BE2C (cell line): ENCODE measurements around the gene ANKS6.

ENCODE experiments used
- DNase-seq: peaks from one replicate; pipeline ENCODE4 v3.0.0-alpha.2; 2020
- H3K27me3 ChIP-seq: fragments of 250-450 bp; sonication (Bioruptor Pico); 2 replicates; pipeline ENCODE4 v1.5.1; 2020; ENCODE audit warnings: mild to moderate bottlenecking
- H3K36me3 ChIP-seq: fragments of 250-450 bp; sonication (Bioruptor Pico); 2 replicates; pipeline ENCODE4 v1.5.1; 2020; ENCODE audit warnings: mild to moderate bottlenecking
- H3K4me1 ChIP-seq: fragments of 250-450 bp; sonication (Bioruptor Pico); 2 replicates; pipeline ENCODE4 v1.5.1; 2020
- H3K4me3 ChIP-seq: 2 replicates; pipeline ENCODE4 v1.5.1; 2011; ENCODE audit warnings: low read depth, low read length
- H3K9me3 ChIP-seq: fragments of 250-450 bp; sonication (Bioruptor Pico); 2 replicates; pipeline ENCODE4 v1.5.1; 2020
- TF ChIP-seq, protein P1 (sequence below): IDR thresholded peaks from 2 replicates; pipeline ENCODE4 v1.5.1; 2012; ENCODE audit warnings: mild to moderate bottlenecking, low read depth, low read length

ANKS6 gene

GRCh38 chr9:98736226-98736625 is 60.1 kb downstream of the ANKS6 start:
- DNase-seq, result no peak
- Histone ChIP-seq H3K36me3 (no peaks in the 10 kb centered on the region), H3K9me3 (no peaks in the 10 kb centered on the region), H3K4me3 (no peak overlapping the region), H3K27me3 (no peaks in the 10 kb centered on the region), H3K4me1 (peaks cover 7% of the 10 kb centered on the region)
- TF ChIP-seq, protein P1, sequence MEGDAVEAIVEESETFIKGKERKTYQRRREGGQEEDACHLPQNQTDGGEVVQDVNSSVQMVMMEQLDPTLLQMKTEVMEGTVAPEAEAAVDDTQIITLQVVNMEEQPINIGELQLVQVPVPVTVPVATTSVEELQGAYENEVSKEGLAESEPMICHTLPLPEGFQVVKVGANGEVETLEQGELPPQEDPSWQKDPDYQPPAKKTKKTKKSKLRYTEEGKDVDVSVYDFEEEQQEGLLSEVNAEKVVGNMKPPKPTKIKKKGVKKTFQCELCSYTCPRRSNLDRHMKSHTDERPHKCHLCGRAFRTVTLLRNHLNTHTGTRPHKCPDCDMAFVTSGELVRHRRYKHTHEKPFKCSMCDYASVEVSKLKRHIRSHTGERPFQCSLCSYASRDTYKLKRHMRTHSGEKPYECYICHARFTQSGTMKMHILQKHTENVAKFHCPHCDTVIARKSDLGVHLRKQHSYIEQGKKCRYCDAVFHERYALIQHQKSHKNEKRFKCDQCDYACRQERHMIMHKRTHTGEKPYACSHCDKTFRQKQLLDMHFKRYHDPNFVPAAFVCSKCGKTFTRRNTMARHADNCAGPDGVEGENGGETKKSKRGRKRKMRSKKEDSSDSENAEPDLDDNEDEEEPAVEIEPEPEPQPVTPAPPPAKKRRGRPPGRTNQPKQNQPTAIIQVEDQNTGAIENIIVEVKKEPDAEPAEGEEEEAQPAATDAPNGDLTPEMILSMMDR, result no peak

DNA sequence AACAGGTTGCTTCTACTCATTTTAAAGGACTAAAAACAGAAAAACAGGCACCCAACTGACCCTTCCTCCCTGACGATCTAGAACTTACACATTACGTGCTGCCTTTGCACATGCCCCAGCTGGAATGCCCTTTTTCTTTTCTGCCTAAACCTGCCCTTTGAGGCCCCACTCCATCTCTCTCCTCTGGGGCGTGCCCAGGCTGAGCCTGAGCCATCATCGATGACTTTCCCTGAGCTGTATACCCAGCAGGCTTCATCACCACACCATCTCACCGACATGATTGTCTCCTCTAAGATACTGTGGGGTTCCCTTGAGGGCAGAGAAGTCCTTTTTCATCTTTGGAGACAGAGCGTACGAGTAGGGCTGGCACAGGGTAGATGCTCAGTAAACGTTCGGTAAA is 63.6 kb downstream of the ANKS6 start:
- Histone ChIP-seq H3K4me3 (no peak overlapping the region), H3K36me3 (no peaks in the 10 kb centered on the region), H3K4me1 (no peaks in the 10 kb centered on the region), H3K9me3 (no peaks in the 10 kb centered on the region; the same call in 1 of the 2 replicates), H3K27me3 (no peaks in the 10 kb centered on the region)
- TF ChIP-seq, protein P1, result no peak
- DNase-seq, result no peak

- H3K36me3 ChIP-seq, result no peaks in the 10 kb centered on the region
- DNase-seq, result no peak
- H3K27me3 ChIP-seq, result no peaks in the 10 kb centered on the region
- no peak overlapping the region for H3K4me3 ChIP-seq
- H3K4me1 ChIP-seq, result no peaks in the 10 kb centered on the region
- H3K9me3 ChIP-seq, result no peaks in the 10 kb centered on the region; the same call in 1 of the 2 replicates
- TF ChIP-seq, protein P1, result no peak
Observed at GRCh38 chr9:98732091-98732490, 64.3 kb downstream of the ANKS6 start.

GRCh38 chr9:98730871-98731270 is 65.5 kb downstream of the ANKS6 start:
- TF ChIP-seq, protein P1, result no peak
- no peak overlapping the region for H3K4me3 ChIP-seq
- H3K36me3 ChIP-seq, result no peaks in the 10 kb centered on the region
- DNase-seq, result no peak
- no peaks in the 10 kb centered on the region; the same call in 1 of the 2 replicates for H3K9me3 ChIP-seq
- H3K4me1 ChIP-seq, result no peaks in the 10 kb centered on the region
- H3K27me3 ChIP-seq, result peaks cover 5% of the 10 kb centered on the region; the same call in 1 of the 2 replicates

DNA sequence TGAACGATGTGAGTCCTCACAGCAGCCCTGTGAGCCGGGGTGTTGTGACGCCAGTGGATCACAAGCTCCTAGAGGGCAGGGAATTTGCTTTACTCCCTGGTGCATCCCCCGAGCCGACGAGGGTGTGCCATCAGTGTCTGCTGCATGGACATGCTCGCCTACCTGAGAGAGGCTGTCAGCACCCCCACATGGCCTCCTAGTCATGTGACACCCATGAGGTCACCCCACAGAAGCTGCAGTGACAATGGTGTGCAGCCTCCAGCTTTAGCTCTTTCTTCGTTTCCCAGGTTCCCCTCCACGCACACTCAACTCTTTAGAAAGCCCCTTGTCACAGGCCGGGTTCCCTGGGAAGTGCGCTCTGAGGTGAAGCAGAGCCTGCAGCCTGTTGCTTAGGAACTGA is 67.9 kb downstream of the ANKS6 start:
- DNase-seq, result no peak
- H3K9me3 ChIP-seq, result no peaks in the 10 kb centered on the region; the same call in 1 of the 2 replicates
- no peak overlapping the region for H3K4me3 ChIP-seq
- TF ChIP-seq, protein P1, result no peak
- H3K27me3 ChIP-seq, result peaks cover 16% of the 10 kb centered on the region
- no peaks in the 10 kb centered on the region for H3K4me1 ChIP-seq
- H3K36me3 ChIP-seq, result no peaks in the 10 kb centered on the region

DNA sequence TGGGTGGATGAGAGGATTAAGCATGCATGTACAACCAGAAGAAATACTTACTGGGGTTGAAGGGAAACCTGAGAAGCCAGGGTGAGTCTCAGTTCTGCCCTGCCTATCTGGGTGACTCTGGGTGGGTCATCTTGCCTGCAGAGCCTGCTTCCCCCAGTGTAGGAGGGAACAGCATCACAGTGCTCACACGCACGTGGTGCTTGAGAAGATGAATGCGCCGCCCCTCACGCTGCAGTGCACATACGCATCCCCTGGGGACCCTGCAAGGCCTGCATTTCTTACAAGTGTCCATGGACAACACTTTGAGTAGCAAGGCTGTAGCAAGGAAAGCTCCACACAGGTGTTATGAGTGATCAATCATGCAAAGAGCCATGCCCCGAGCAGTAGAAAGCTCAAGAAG is 68.9 kb downstream of the ANKS6 start:
- H3K36me3 ChIP-seq, result no peaks in the 10 kb centered on the region
- H3K9me3 ChIP-seq, result no peaks in the 10 kb centered on the region; the same call in 1 of the 2 replicates
- TF ChIP-seq, protein P1, result no peak
- peaks cover 16% of the 10 kb centered on the region for H3K27me3 ChIP-seq
- H3K4me1 ChIP-seq, result no peaks in the 10 kb centered on the region
- no peak overlapping the region for H3K4me3 ChIP-seq
- DNase-seq, result no peak
